Activated T-helper 1 cell treated with anti-CD3 and anti-CD28 coated beads, Interleukin-12 subunit alpha, Interleukin-12 subunit beta, Interleukin-2, Interleukin-4 antibody, amounts not matched to agents 30 ng/mL and 10 ng/mL and 1 ng/mL, durations not matched to agents 14 hours and 24 hours and 36 hours (primary cell): Measurements from ENCODE around the gene G6PC2. TPM values are rescaled to one million over a fixed set of nuclear protein-coding genes. Genes with fewer than 3 reads are reported as not detected.

Experiments used
- DNase-seq: peaks from one replicate; pipeline ENCODE4 v3.0.0; 2021; ENCODE audit warnings: low spot score
- H3K27ac Mint-ChIP-seq: one replicate; pipeline ENCODE4 v1.8.0; 2021; ENCODE audit warnings: mild to moderate bottlenecking, mixed read lengths
- H3K27me3 Mint-ChIP-seq: one replicate; pipeline ENCODE4 v1.8.0; 2022; ENCODE audit warnings: mild to moderate bottlenecking, moderate library complexity, mixed read lengths; ENCODE audit not compliant: insufficient read depth
- H3K36me3 Mint-ChIP-seq: one replicate; pipeline ENCODE4 v1.8.0; 2021; ENCODE audit warnings: low read depth, mixed read lengths
- H3K4me1 Mint-ChIP-seq: one replicate; pipeline ENCODE4 v1.8.0; 2021; ENCODE audit warnings: low read depth, mixed read lengths
- H3K4me3 Mint-ChIP-seq: one replicate; pipeline ENCODE4 v1.8.0; 2021; ENCODE audit warnings: mild to moderate bottlenecking, moderate library complexity, mixed read lengths
- H3K9me3 Mint-ChIP-seq: one replicate; pipeline ENCODE4 v1.8.0; 2021; ENCODE audit warnings: mixed read lengths
- intact Hi-C: fragments of 100-400 bp; cut with micrococcal nuclease; formaldehyde crosslinking; loops from one replicate; pipeline ENCODE4 v1.15.1; 2024
- total RNA-seq: library from RNA; stranded (reverse); gene quantifications from 2 replicates; pipeline ENCODE4 v1.2.3, GENCODE V29; 2022

Gene G6PC2
- total RNA-seq, 1 donor from 2014 or later = not detected

DNA sequence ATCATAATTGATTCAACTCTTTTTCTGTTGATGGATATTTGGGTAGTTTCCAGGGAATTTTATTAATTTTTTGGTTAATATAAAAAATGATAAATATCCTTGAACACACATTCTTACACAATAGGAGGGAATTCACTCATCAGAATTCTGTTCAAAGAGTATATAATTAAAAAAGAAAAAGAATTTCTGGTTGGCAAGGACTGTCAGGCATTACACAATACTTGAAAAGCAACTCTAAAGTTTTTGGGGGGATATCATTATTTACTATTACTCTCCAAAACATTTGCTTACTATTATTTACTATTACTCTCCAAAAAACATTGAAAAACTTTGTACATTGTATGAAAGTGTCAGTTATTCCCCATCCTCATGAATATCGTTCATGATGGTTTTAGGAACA lies 38.0 kb downstream of the G6PC2 start:
- no peak for DNase-seq
- Mint-ChIP-seq H3K27ac (no peak overlapping the region), H3K4me3 (no peak overlapping the region), H3K27me3 (peaks cover 17% of the 10 kb centered on the region), H3K9me3 (no peaks in the 10 kb centered on the region), H3K4me1 (no peaks in the 10 kb centered on the region), H3K36me3 (no peaks in the 10 kb centered on the region)
- intact Hi-C loops = no loop called here

GRCh38 chr2:168939918-168940317 lies 38.8 kb downstream of the G6PC2 start:
- Mint-ChIP-seq H3K4me3 (no peak overlapping the region), H3K4me1 (no peaks in the 10 kb centered on the region), H3K27ac (no peak overlapping the region), H3K27me3 (peaks cover 16% of the 10 kb centered on the region), H3K36me3 (no peaks in the 10 kb centered on the region), H3K9me3 (no peaks in the 10 kb centered on the region)
- intact Hi-C loops = no loop called here
- no peak for DNase-seq

GRCh38 chr2:168941297-168941696 lies 40.2 kb downstream of the G6PC2 start:
- intact Hi-C loops = no loop called here
- no peaks in the 10 kb centered on the region for H3K36me3 Mint-ChIP-seq

GRCh38 chr2:168944065-168944464 lies 43.0 kb downstream of the G6PC2 start:
- intact Hi-C loops = no loop called here
- Mint-ChIP-seq H3K36me3 (no peaks in the 10 kb centered on the region), H3K4me3 (no peak overlapping the region), H3K27me3 (peaks cover 20% of the 10 kb centered on the region), H3K9me3 (no peaks in the 10 kb centered on the region), H3K4me1 (no peaks in the 10 kb centered on the region), H3K27ac (no peak overlapping the region)
- no peak for DNase-seq

More at GRCh38 chr2:168941297-168941696, 40.2 kb downstream of the G6PC2 start:
- Mint-ChIP-seq H3K27ac (no peak overlapping the region), H3K4me1 (no peaks in the 10 kb centered on the region), H3K4me3 (no peak overlapping the region), H3K9me3 (no peaks in the 10 kb centered on the region), H3K27me3 (peaks cover 15% of the 10 kb centered on the region)
- no peak for DNase-seq

DNA sequence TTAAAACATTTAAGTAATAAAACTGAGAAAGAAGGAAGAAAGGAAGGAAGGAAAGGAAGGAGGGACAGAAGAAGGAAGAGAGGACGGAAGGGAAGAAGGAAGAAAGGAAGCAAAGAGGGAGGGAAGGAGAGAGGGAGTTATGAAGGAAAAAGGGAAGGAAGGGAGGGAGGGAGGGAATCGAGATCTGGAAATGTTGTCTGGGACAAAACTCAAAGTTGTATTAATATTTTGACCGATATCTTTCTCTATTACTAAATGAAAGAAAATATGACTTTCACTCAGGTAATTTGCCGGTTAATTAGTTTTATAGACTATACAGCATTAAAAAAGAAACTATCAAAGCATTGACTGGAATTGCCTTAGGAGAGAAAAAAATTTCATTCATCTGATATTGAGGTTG lies 44.4 kb downstream of the G6PC2 start:
- H3K36me3 Mint-ChIP-seq = no peaks in the 10 kb centered on the region
- H3K27me3 Mint-ChIP-seq = peaks cover 24% of the 10 kb centered on the region
- intact Hi-C loops = no loop called here
- H3K9me3 Mint-ChIP-seq = no peaks in the 10 kb centered on the region
- no peak for DNase-seq
- H3K4me1 Mint-ChIP-seq = no peaks in the 10 kb centered on the region
- H3K27ac Mint-ChIP-seq = no peak overlapping the region
- no peak overlapping the region for H3K4me3 Mint-ChIP-seq

DNA sequence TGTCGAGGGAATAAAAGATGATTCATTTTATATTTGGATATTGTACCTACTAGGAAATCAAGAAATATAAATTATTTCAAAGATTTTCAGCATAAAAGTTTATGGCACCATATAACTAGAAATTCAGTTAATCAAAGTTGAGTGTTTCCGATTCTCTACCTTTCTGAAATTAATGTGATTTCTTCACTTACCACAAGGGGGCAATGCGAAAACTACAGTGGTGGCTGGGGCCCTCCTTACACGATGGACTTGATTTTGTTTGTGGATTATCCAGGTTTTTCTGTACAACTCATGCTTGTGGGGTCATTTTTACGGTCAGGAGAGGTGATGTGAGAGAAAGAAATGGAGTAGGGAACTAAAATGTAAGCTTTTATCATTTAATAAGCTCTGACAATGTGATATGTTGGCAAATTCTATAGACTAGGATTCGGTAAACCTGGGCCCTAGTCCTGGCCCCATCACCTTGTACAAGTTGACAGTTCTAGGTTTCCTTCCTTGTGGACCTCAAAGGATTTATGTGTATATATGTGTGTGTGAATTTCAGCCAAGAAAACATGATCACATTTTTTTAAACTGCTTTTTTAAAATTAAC lies 47.6 kb downstream of the G6PC2 start:
- DNase-seq = no peak
- H3K9me3 Mint-ChIP-seq = peaks cover 13% of the 10 kb centered on the region
- H3K4me3 Mint-ChIP-seq = no peak overlapping the region

DNA sequence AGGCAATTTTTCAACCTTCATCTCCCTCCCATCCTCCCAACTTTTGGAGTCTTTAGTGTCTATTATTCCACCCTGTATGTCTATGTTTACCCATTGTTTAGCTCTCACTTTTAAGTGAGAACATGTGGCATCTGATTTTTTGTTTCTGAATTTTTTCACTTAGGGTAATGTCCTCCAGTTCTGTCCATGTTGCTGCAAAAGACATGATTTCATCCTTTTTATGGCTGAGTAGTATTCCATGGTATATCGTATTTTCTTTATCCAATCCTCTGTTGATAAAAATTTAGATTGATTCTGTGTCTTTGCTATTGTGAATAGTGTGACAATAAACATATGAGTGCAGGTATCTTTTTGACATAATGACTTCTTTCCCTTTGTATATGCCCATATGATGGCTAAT lies 48.2 kb downstream of the G6PC2 start:
- no peak for DNase-seq
- Mint-ChIP-seq H3K4me3 (no peak overlapping the region), H3K27me3 (peaks cover 46% of the 10 kb centered on the region), H3K27ac (no peak overlapping the region), H3K36me3 (no peaks in the 10 kb centered on the region), H3K4me1 (no peaks in the 10 kb centered on the region), H3K9me3 (peaks cover 13% of the 10 kb centered on the region)
- intact Hi-C loops = no loop called here

More for the DNA sequence above, 47.6 kb downstream of the G6PC2 start:
- intact Hi-C loops = no loop called here
- no peaks in the 10 kb centered on the region for H3K4me1 Mint-ChIP-seq
- peaks cover 45% of the 10 kb centered on the region for H3K27me3 Mint-ChIP-seq
- no peaks in the 10 kb centered on the region for H3K36me3 Mint-ChIP-seq
- no peak overlapping the region for H3K27ac Mint-ChIP-seq

- H3K9me3 Mint-ChIP-seq = peaks cover 13% of the 10 kb centered on the region
- H3K36me3 Mint-ChIP-seq = no peaks in the 10 kb centered on the region
- H3K4me3 Mint-ChIP-seq = no peak overlapping the region
- intact Hi-C loops = no loop called here
- no peak for DNase-seq
- no peaks in the 10 kb centered on the region for H3K4me1 Mint-ChIP-seq
- H3K27ac Mint-ChIP-seq = no peak overlapping the region
- H3K27me3 Mint-ChIP-seq = peaks cover 42% of the 10 kb centered on the region
These were observed 50.8 kb downstream of the G6PC2 start for GRCh38 chr2:168951871-168952270.

- DNase-seq = no peak
- H3K4me1 Mint-ChIP-seq = no peaks in the 10 kb centered on the region
- H3K9me3 Mint-ChIP-seq = peaks cover 13% of the 10 kb centered on the region
- no peaks in the 10 kb centered on the region for H3K36me3 Mint-ChIP-seq
- H3K27me3 Mint-ChIP-seq = peaks cover 37% of the 10 kb centered on the region
- no peak overlapping the region for H3K4me3 Mint-ChIP-seq
- no peak overlapping the region for H3K27ac Mint-ChIP-seq
- intact Hi-C loops = no loop called here
These were observed 51.3 kb downstream of the G6PC2 start for GRCh38 chr2:168952424-168952823.

DNA sequence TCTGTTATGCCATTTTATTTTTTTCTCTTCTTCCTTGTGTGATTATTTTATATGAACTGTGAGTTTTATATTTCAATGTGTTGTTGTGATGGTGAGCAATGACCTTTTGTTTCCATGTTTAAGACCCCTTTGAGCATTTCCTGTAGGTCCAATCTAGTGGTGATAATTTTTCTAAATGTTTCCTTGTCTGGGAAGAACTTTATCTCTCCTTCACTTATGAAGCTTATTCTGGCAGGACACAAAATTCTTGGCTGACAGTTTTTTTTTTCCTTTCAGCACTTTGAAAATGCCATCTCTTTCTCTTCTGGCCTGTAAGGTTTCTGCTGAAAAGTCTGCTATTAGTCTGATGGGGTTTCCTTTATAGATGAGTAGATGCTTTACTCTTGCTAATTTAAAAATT lies 53.2 kb downstream of the G6PC2 start:
- no peaks in the 10 kb centered on the region for H3K36me3 Mint-ChIP-seq

GRCh38 chr2:168955321-168955720 lies 54.2 kb downstream of the G6PC2 start:
- H3K9me3 Mint-ChIP-seq = peaks cover 13% of the 10 kb centered on the region
- H3K27me3 Mint-ChIP-seq = peaks cover 36% of the 10 kb centered on the region
- H3K36me3 Mint-ChIP-seq = no peaks in the 10 kb centered on the region
- no peaks in the 10 kb centered on the region for H3K4me1 Mint-ChIP-seq
- intact Hi-C loops = no loop called here
- no peak overlapping the region for H3K4me3 Mint-ChIP-seq
- DNase-seq = no peak
- H3K27ac Mint-ChIP-seq = no peak overlapping the region

More for the DNA sequence above, 53.2 kb downstream of the G6PC2 start:
- H3K9me3 Mint-ChIP-seq = peaks cover 13% of the 10 kb centered on the region
- intact Hi-C loops = no loop called here
- no peaks in the 10 kb centered on the region for H3K4me1 Mint-ChIP-seq
- no peak for DNase-seq
- no peak overlapping the region for H3K4me3 Mint-ChIP-seq
- peaks cover 38% of the 10 kb centered on the region for H3K27me3 Mint-ChIP-seq
- H3K27ac Mint-ChIP-seq = no peak overlapping the region

DNA sequence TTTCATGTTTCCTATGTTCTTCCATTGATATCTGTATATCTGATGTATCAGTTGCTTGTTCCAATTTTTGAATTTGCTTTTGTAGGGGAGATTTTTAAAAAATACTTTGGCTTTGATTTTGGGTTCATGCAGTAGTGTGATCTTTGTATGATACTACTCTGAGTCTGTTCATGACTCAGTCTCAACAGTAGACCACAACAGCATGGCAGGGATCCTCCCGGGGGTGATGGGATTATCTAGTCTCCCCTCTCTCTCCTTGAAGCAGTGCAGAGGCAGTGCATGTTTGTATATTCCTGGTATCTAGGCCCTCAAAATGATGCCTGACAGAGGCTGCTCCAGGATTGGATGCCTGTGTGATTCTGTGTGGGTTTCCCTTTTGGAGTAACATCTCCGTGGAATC lies 55.3 kb downstream of the G6PC2 start:
- intact Hi-C loops = no loop called here
- H3K9me3 Mint-ChIP-seq = peaks cover 13% of the 10 kb centered on the region

More for the DNA sequence above, 55.3 kb downstream of the G6PC2 start:
- H3K36me3 Mint-ChIP-seq = no peaks in the 10 kb centered on the region
- H3K4me1 Mint-ChIP-seq = peaks cover 1% of the 10 kb centered on the region
- no peak overlapping the region for H3K4me3 Mint-ChIP-seq
- no peak overlapping the region for H3K27ac Mint-ChIP-seq
- DNase-seq = no peak
- peaks cover 29% of the 10 kb centered on the region for H3K27me3 Mint-ChIP-seq
